Measurements from ENCODE around the gene TMEM260. TPM values are rescaled to one million over a fixed set of nuclear protein-coding genes. Genes with fewer than 3 reads are reported as not detected.

Gene TMEM260
- total and polyA plus RNA-seq, 3 experiments from 2014 or later: 10.5 to 11.2 (median 10.8) TPM

GRCh38 chr14:56649382-56649781 lies 69.8 kb downstream of the TMEM260 start:
- Histone ChIP-seq H3K4me3 (ENCODE audit: low read length) (no peak overlapping the region), H3K27ac (ENCODE audit: low read depth, low read length) (no peak overlapping the region), H3K36me3 (ENCODE audit: insufficient read depth, low read length) (peaks cover 3% of the 10 kb centered on the region), H3K27me3 (ENCODE audit: insufficient read depth, low read length, poor library complexity, severe bottlenecking) (no peaks in the 10 kb centered on the region), H3K9me3 (ENCODE audit: low read length) (no peaks in the 10 kb centered on the region), H3K4me1 (ENCODE audit: insufficient read depth, low read length) (no peaks in the 10 kb centered on the region)
- DNase-seq: no peak
- Mint-ChIP-seq H3K36me3 (peaks cover 0 to 35% (median 14%) of the 10 kb centered on the region in 3 donors), H3K27me3 (no peaks in the 10 kb centered on the region), H3K9me3 (no peaks in the 10 kb centered on the region), H3K4me3 (no peak overlapping the region), H3K27ac (no peak overlapping the region), H3K4me1 (no peaks in the 10 kb centered on the region)
- POLR2A ChIA-PET: no interaction called here
- CTCF ChIA-PET: no interaction called here

DNA sequence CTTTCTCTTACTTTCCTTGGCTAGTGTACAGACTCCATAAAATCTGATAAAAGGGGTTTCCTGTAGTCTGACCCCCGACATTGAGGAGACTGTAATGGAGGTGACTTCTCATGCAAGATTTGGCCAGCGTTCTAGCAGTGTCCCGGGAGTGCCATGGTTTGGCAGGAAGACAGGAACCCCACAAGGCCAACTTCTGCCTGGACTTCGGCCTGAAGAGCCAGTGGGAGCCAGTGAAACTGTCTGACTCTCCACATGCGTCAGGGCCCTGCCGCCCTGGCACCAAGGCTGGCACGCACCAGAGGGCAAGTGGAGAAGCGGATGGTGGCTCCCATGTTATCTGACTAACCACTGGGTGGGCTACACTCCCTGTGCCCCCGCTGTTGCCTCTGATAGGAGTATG lies 70.5 kb downstream of the TMEM260 start:
- no peaks in the 10 kb centered on the region for H3K4me1 Mint-ChIP-seq
- H3K4me3 Mint-ChIP-seq: no peak overlapping the region
- Histone ChIP-seq H3K9me3 (ENCODE audit: low read length) (no peaks in the 10 kb centered on the region), H3K27me3 (ENCODE audit: insufficient read depth, low read length, poor library complexity, severe bottlenecking) (no peaks in the 10 kb centered on the region), H3K27ac (ENCODE audit: low read depth, low read length) (no peak overlapping the region), H3K4me3 (ENCODE audit: low read length) (no peak overlapping the region), H3K36me3 (ENCODE audit: insufficient read depth, low read length) (peaks cover 3% of the 10 kb centered on the region), H3K4me1 (ENCODE audit: insufficient read depth, low read length) (no peaks in the 10 kb centered on the region)
- H3K27me3 Mint-ChIP-seq: no peaks in the 10 kb centered on the region
- H3K36me3 Mint-ChIP-seq: peaks cover 0 to 35% (median 12%) of the 10 kb centered on the region in 3 donors
- POLR2A ChIA-PET: no interaction called here
- H3K27ac Mint-ChIP-seq: no peak overlapping the region
- no peaks in the 10 kb centered on the region for H3K9me3 Mint-ChIP-seq
- no peak for DNase-seq
- CTCF ChIA-PET: no interaction called here

- Histone ChIP-seq H3K36me3 (ENCODE audit: insufficient read depth, low read length) (peaks cover 3% of the 10 kb centered on the region), H3K4me3 (ENCODE audit: low read length) (no peak overlapping the region), H3K27ac (ENCODE audit: low read depth, low read length) (no peak overlapping the region), H3K27me3 (ENCODE audit: insufficient read depth, low read length, poor library complexity, severe bottlenecking) (no peaks in the 10 kb centered on the region), H3K9me3 (ENCODE audit: low read length) (no peaks in the 10 kb centered on the region), H3K4me1 (ENCODE audit: insufficient read depth, low read length) (no peaks in the 10 kb centered on the region)
- no peaks in the 10 kb centered on the region for H3K9me3 Mint-ChIP-seq
- H3K27ac Mint-ChIP-seq: no peak overlapping the region
- ChIA-PET CTCF (no interaction called here), POLR2A (no interaction called here)
- no peaks in the 10 kb centered on the region for H3K27me3 Mint-ChIP-seq
- no peak overlapping the region for H3K4me3 Mint-ChIP-seq
- no peak for DNase-seq
- H3K36me3 Mint-ChIP-seq: peaks cover 0 to 34% (median 11%) of the 10 kb centered on the region in 3 donors
- H3K4me1 Mint-ChIP-seq: no peaks in the 10 kb centered on the region
These were observed 71.4 kb downstream of the TMEM260 start for GRCh38 chr14:56650979-56651378.

GRCh38 chr14:56657604-56658003 lies 78.0 kb downstream of the TMEM260 start:
- CTCF ChIA-PET: no interaction called here
- no peaks in the 10 kb centered on the region for H3K9me3 Mint-ChIP-seq

GRCh38 chr14:56659378-56659777 lies 79.8 kb downstream of the TMEM260 start:
- DNase-seq: no peak
- Mint-ChIP-seq H3K27ac (no peak overlapping the region), H3K4me3 (no peak overlapping the region), H3K4me1 (no peaks in the 10 kb centered on the region), H3K36me3 (peaks cover 0 to 4% (median 3%) of the 10 kb centered on the region in 3 donors), H3K9me3 (peaks cover 0 to 7% (median 0%) of the 10 kb centered on the region in 5 donors), H3K27me3 (no peaks in the 10 kb centered on the region)
- Histone ChIP-seq H3K9me3 (ENCODE audit: low read length) (no peaks in the 10 kb centered on the region), H3K4me3 (ENCODE audit: low read length) (no peak overlapping the region), H3K27me3 (ENCODE audit: insufficient read depth, low read length, poor library complexity, severe bottlenecking) (no peaks in the 10 kb centered on the region), H3K27ac (ENCODE audit: low read depth, low read length) (no peak overlapping the region), H3K36me3 (ENCODE audit: insufficient read depth, low read length) (no peaks in the 10 kb centered on the region), H3K4me1 (ENCODE audit: insufficient read depth, low read length) (no peaks in the 10 kb centered on the region)
- ChIA-PET POLR2A (no interaction called here), CTCF (no interaction called here)

More at GRCh38 chr14:56657604-56658003, 78.0 kb downstream of the TMEM260 start:
- no peak for DNase-seq
- H3K4me3 ChIP-seq (ENCODE audit: low read length): no peak overlapping the region
- H3K4me3 Mint-ChIP-seq: no peak overlapping the region
- H3K36me3 ChIP-seq (ENCODE audit: insufficient read depth, low read length): no peaks in the 10 kb centered on the region
- peaks cover 0 to 3% (median 0%) of the 10 kb centered on the region in 3 donors for H3K36me3 Mint-ChIP-seq
- POLR2A ChIA-PET: no interaction called here
- H3K27me3 Mint-ChIP-seq: no peaks in the 10 kb centered on the region
- H3K27ac Mint-ChIP-seq: no peak overlapping the region
- no peaks in the 10 kb centered on the region for H3K4me1 Mint-ChIP-seq
- H3K27me3 ChIP-seq (ENCODE audit: insufficient read depth, low read length, poor library complexity, severe bottlenecking): no peaks in the 10 kb centered on the region
- H3K27ac ChIP-seq (ENCODE audit: low read depth, low read length): no peak overlapping the region
- H3K4me1 ChIP-seq (ENCODE audit: insufficient read depth, low read length): no peaks in the 10 kb centered on the region
- no peaks in the 10 kb centered on the region for H3K9me3 ChIP-seq (ENCODE audit: low read length)

GRCh38 chr14:56659964-56660551 lies 80.5 kb downstream of the TMEM260 start:
- peaks cover 0 to 10% (median 2%) of the 10 kb centered on the region in 5 donors for H3K9me3 Mint-ChIP-seq
- POLR2A ChIA-PET: no interaction called here
- Histone ChIP-seq H3K9me3 (ENCODE audit: low read length) (no peaks in the 10 kb centered on the region), H3K4me1 (ENCODE audit: insufficient read depth, low read length) (no peaks in the 10 kb centered on the region), H3K36me3 (ENCODE audit: insufficient read depth, low read length) (no peaks in the 10 kb centered on the region), H3K27me3 (ENCODE audit: insufficient read depth, low read length, poor library complexity, severe bottlenecking) (no peaks in the 10 kb centered on the region), H3K27ac (ENCODE audit: low read depth, low read length) (no peak overlapping the region), H3K4me3 (ENCODE audit: low read length) (no peak overlapping the region)
- peaks cover 0 to 4% (median 3%) of the 10 kb centered on the region in 3 donors for H3K36me3 Mint-ChIP-seq
- no peak overlapping the region for H3K4me3 Mint-ChIP-seq
- no peak for DNase-seq
- no peaks in the 10 kb centered on the region for H3K27me3 Mint-ChIP-seq
- CTCF ChIA-PET: no interaction called here
- no peak overlapping the region for H3K27ac Mint-ChIP-seq
- no peaks in the 10 kb centered on the region for H3K4me1 Mint-ChIP-seq

DNA sequence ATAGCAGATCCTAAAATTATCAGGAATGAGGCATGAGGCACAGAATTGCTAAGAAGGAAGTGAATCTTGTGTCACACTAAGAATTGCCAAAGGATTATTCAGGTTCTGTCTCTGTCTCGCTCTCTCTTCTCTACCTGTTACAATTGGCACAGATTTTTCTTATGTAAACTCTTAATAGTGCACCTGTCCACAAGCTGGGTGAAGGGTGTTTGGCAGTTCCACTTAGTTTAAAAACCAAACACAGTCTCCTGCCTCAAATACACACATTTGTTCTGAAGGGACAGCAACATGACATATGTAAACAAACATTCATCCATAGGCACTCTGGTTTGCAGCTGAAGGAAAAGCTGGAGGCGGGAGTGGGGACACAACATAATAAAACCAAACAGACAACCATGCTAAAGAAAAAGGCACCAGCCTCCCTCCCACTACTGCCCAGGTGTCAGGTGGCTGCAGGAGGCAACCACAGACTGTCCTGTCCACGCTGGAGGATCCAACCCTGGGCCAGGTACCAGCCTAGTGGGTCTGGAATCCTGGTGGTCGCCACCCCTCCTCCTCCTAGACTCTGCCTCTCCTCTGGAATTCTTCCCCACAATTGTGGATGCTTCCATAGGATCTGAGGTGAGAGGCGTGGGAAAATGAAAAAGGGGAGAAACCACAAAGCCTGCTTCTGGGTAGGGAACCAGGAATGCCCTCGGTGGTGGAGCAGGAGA lies 81.2 kb downstream of the TMEM260 start:
- Histone ChIP-seq H3K4me1 (ENCODE audit: insufficient read depth, low read length) (no peaks in the 10 kb centered on the region), H3K4me3 (ENCODE audit: low read length) (no peak overlapping the region), H3K36me3 (ENCODE audit: insufficient read depth, low read length) (no peaks in the 10 kb centered on the region), H3K9me3 (ENCODE audit: low read length) (no peaks in the 10 kb centered on the region), H3K27ac (ENCODE audit: low read depth, low read length) (no peak overlapping the region), H3K27me3 (ENCODE audit: insufficient read depth, low read length, poor library complexity, severe bottlenecking) (no peaks in the 10 kb centered on the region)
- ChIA-PET CTCF (no interaction called here), POLR2A (no interaction called here)
- H3K4me1 Mint-ChIP-seq: no peaks in the 10 kb centered on the region
- no peak overlapping the region for H3K27ac Mint-ChIP-seq
- H3K27me3 Mint-ChIP-seq: no peaks in the 10 kb centered on the region
- peaks cover 0 to 12% (median 3%) of the 10 kb centered on the region in 5 donors for H3K9me3 Mint-ChIP-seq
- no peak for DNase-seq
- H3K4me3 Mint-ChIP-seq: no peak overlapping the region
- peaks cover 0 to 4% (median 3%) of the 10 kb centered on the region in 3 donors for H3K36me3 Mint-ChIP-seq

DNA sequence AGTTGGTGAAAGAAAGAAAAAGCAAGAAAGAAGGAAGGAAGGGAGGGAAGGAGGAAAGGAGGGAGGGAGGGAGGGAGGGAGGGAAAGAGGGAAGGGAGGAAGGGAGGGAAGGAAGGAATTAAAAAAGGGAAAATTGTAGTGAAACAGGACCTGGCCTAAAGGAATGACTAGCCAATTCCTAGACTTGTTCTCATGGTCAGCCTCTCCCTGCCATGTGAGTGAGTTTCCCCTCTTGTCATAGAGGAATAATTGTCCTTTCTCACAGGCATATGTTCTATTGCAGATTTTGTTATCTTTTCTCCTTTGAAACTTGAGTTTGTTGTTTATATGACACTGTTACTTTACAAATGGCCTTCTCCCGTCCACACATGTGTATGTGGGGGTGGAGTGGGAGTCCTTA lies 81.9 kb downstream of the TMEM260 start:
- no peaks in the 10 kb centered on the region for H3K4me1 Mint-ChIP-seq
- no peak for DNase-seq
- H3K4me3 Mint-ChIP-seq: no peak overlapping the region
- Histone ChIP-seq H3K4me1 (ENCODE audit: insufficient read depth, low read length) (no peaks in the 10 kb centered on the region), H3K9me3 (ENCODE audit: low read length) (no peaks in the 10 kb centered on the region), H3K27ac (ENCODE audit: low read depth, low read length) (no peak overlapping the region), H3K36me3 (ENCODE audit: insufficient read depth, low read length) (no peaks in the 10 kb centered on the region), H3K27me3 (ENCODE audit: insufficient read depth, low read length, poor library complexity, severe bottlenecking) (no peaks in the 10 kb centered on the region), H3K4me3 (ENCODE audit: low read length) (no peak overlapping the region)
- H3K27ac Mint-ChIP-seq: no peak overlapping the region
- peaks cover 0 to 7% (median 3%) of the 10 kb centered on the region in 3 donors for H3K36me3 Mint-ChIP-seq
- peaks cover 0 to 16% (median 6%) of the 10 kb centered on the region in 5 donors for H3K9me3 Mint-ChIP-seq
- ChIA-PET POLR2A (no interaction called here), CTCF (no interaction called here)
- H3K27me3 Mint-ChIP-seq: no peaks in the 10 kb centered on the region

All from CD8-positive, alpha-beta memory T cell (primary cell).